ENCODE results near the gene MAP3K7. TPM values are rescaled to one million over a fixed set of nuclear protein-coding genes. Genes with fewer than 3 reads are reported as not detected.
"Not testable (repeated sequence)": the region's sequence is repeated elsewhere in the genome, so short reads cannot be mapped to it uniquely, and the experiment has no call there.

Gene MAP3K7
- total RNA-seq, 1 donor from 2014 or later = 22.6 TPM

DNA sequence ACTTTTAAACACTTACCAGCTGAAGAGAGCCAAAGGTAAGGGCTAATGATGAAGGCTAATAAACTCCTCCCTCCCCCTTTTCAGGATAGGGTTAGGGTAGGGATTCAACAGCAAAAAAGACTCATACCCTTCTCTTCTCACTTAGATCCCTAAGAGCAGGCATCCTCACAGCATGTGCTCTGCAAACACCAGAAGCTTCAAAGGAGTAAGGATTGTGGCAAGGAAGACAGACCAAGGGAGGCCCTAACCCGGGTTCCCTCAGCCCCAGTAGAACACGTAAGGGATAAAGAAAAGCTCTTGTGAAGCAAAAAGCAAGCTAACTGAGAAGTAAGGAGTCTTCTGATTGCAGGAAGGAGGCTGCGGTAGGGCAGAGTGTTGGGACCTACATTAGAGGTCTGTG is 11.6 kb downstream of the MAP3K7 start:
- no peak overlapping the region for H3K4me3 ChIP-seq (ENCODE audit: low read depth, low read length)
- no peaks in the 10 kb centered on the region for H3K27me3 ChIP-seq (ENCODE audit: control insufficient read depth, insufficient read depth, low read length)
- DNase-seq (ENCODE audit: low read depth) = no peak

GRCh38 chr6:90574610-90575009 is 12.3 kb downstream of the MAP3K7 start:
- H3K36me3 ChIP-seq (ENCODE audit: control insufficient read depth, insufficient read depth, low read length) = peaks cover 1% of the 10 kb centered on the region
- H3K27me3 ChIP-seq (ENCODE audit: control insufficient read depth, insufficient read depth, low read length) = no peaks in the 10 kb centered on the region
- TF ChIP-seq, protein P1, sequence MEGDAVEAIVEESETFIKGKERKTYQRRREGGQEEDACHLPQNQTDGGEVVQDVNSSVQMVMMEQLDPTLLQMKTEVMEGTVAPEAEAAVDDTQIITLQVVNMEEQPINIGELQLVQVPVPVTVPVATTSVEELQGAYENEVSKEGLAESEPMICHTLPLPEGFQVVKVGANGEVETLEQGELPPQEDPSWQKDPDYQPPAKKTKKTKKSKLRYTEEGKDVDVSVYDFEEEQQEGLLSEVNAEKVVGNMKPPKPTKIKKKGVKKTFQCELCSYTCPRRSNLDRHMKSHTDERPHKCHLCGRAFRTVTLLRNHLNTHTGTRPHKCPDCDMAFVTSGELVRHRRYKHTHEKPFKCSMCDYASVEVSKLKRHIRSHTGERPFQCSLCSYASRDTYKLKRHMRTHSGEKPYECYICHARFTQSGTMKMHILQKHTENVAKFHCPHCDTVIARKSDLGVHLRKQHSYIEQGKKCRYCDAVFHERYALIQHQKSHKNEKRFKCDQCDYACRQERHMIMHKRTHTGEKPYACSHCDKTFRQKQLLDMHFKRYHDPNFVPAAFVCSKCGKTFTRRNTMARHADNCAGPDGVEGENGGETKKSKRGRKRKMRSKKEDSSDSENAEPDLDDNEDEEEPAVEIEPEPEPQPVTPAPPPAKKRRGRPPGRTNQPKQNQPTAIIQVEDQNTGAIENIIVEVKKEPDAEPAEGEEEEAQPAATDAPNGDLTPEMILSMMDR (IDR thresholded peaks at IDR 0.05; ENCODE audit: insufficient read depth, low read length, poor library complexity, severe bottlenecking) = no peak
- DNase-seq (ENCODE audit: low read depth) = no peak
- H3K4me3 ChIP-seq (ENCODE audit: low read depth, low read length) = no peak overlapping the region

More for the DNA sequence above, 11.6 kb downstream of the MAP3K7 start:
- TF ChIP-seq, protein P1 (IDR thresholded peaks at IDR 0.05; ENCODE audit: insufficient read depth, low read length, poor library complexity, severe bottlenecking) = no peak
- H3K36me3 ChIP-seq (ENCODE audit: control insufficient read depth, insufficient read depth, low read length) = peaks cover 1% of the 10 kb centered on the region

DNA sequence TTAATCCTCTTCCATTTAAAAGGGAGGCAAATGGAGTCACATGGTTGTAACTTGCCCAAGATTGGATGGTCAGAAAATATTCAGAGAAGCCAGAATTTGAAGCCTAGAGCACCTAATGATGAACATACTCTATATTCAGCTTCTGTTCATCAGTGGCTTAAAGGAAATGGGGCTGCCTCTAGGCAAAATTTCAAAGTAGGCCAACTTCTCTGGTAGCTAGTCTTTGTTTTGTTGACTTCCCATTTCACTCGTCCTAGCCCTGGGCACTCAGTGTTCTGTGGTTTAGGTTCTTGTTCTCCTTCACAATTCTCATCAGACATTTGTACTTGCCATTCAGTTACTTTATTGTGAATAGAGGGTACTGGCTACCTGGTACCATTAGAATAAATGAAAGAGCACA is 13.2 kb downstream of the MAP3K7 start:
- TF ChIP-seq, protein P1 (IDR thresholded peaks at IDR 0.05; ENCODE audit: insufficient read depth, low read length, poor library complexity, severe bottlenecking) = no peak
- H3K36me3 ChIP-seq (ENCODE audit: control insufficient read depth, insufficient read depth, low read length) = peaks cover 1% of the 10 kb centered on the region
- no peak for DNase-seq (ENCODE audit: low read depth)
- no peak overlapping the region for H3K4me3 ChIP-seq (ENCODE audit: low read depth, low read length)
- H3K27me3 ChIP-seq (ENCODE audit: control insufficient read depth, insufficient read depth, low read length) = no peaks in the 10 kb centered on the region

GRCh38 chr6:90572856-90573255 is 14.0 kb downstream of the MAP3K7 start:
- H3K4me3 ChIP-seq (ENCODE audit: low read depth, low read length) = no peak overlapping the region
- H3K27me3 ChIP-seq (ENCODE audit: control insufficient read depth, insufficient read depth, low read length) = no peaks in the 10 kb centered on the region
- DNase-seq (ENCODE audit: low read depth) = no peak
- H3K36me3 ChIP-seq (ENCODE audit: control insufficient read depth, insufficient read depth, low read length) = peaks cover 1% of the 10 kb centered on the region
- TF ChIP-seq, protein P1 (IDR thresholded peaks at IDR 0.05; ENCODE audit: insufficient read depth, low read length, poor library complexity, severe bottlenecking) = no peak

GRCh38 chr6:90569223-90569622 is 17.6 kb downstream of the MAP3K7 start:
- TF ChIP-seq, protein P1 (IDR thresholded peaks at IDR 0.05; ENCODE audit: insufficient read depth, low read length, poor library complexity, severe bottlenecking) = no peak
- no peak overlapping the region for H3K4me3 ChIP-seq (ENCODE audit: low read depth, low read length)
- H3K27me3 ChIP-seq (ENCODE audit: control insufficient read depth, insufficient read depth, low read length) = no peaks in the 10 kb centered on the region
- DNase-seq (ENCODE audit: low read depth) = no peak
- no peaks in the 10 kb centered on the region for H3K36me3 ChIP-seq (ENCODE audit: control insufficient read depth, insufficient read depth, low read length)

DNA sequence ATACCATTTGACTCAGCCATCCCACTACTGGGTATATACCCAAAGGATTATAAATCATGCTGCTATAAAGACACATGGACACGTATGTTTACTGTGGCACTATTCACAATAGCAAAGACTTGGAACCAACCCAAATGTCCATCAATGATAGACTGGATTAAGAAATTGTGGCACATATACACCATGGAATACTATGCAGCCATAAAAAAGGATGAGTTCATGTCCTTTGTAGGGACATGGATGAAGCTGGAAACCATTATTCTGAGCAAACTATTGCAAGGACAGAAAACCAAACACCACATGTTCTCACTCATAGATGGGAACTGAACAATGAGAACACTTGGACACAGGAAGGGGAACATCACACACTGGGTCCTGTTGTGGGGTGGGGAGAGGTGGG is 19.2 kb downstream of the MAP3K7 start:
- DNase-seq (ENCODE audit: low read depth); H3K27me3 ChIP-seq (ENCODE audit: control insufficient read depth, insufficient read depth, low read length); H3K36me3 ChIP-seq (ENCODE audit: control insufficient read depth, insufficient read depth, low read length); H3K4me3 ChIP-seq (ENCODE audit: low read depth, low read length): not testable (repeated sequence)

- not testable (repeated sequence) for H3K27me3 ChIP-seq (ENCODE audit: control insufficient read depth, insufficient read depth, low read length); H3K4me3 ChIP-seq (ENCODE audit: low read depth, low read length); H3K36me3 ChIP-seq (ENCODE audit: control insufficient read depth, insufficient read depth, low read length); DNase-seq (ENCODE audit: low read depth)
Observed at GRCh38 chr6:90562341-90562740, 24.5 kb downstream of the MAP3K7 start.
